Left ventricle myocardium inferior (tissue), 1 donor: ENCODE data around the gene VAMP4. TPM values are rescaled to one million over a fixed set of nuclear protein-coding genes. Genes with fewer than 3 reads are reported as not detected.

Experiments used
- DNase-seq: peaks from one replicate; pipeline ENCODE4 v3.0.0-alpha.2; 2020
- H3K27ac ChIP-seq: fragments of 200-600 bp; replicated peaks from 2 replicates; pipeline ENCODE4 v1.8.0; 2021
- H3K27me3 ChIP-seq: fragments of 200-600 bp; 2 replicates; pipeline ENCODE4 v1.8.0; 2021; ENCODE audit warnings: low read depth
- H3K36me3 ChIP-seq: fragments of 200-600 bp; 2 replicates; pipeline ENCODE4 v1.8.0; 2021
- H3K4me1 ChIP-seq: fragments of 200-600 bp; 2 replicates; pipeline ENCODE4 v1.8.0; 2021
- H3K4me3 ChIP-seq: fragments of 200-600 bp; 2 replicates; pipeline ENCODE4 v1.8.0; 2021; ENCODE audit warnings: mild to moderate bottlenecking, moderate library complexity
- H3K9me3 ChIP-seq: fragments of 200-600 bp; replicated peaks from 2 replicates; pipeline ENCODE4 v1.8.0; 2021
- intact Hi-C: fragments of 100-400 bp; cut with micrococcal nuclease; formaldehyde crosslinking; loops from one replicate; pipeline ENCODE4 v1.11.0; 2022
- total RNA-seq: library from RNA; stranded (reverse); fragmentation: NEBNext Ultra II Directional; extraction: Animal tissue kit (Norgen Biotek cat#: 25700); gene quantifications from one replicate; pipeline ENCODE4 v1.2.1, GENCODE V29; 2021
- TF ChIP-seq, protein P1 (sequence below): fragments of 200-600 bp; IDR thresholded peaks from 2 replicates; pipeline ENCODE4 v1.8.0; 2021; ENCODE audit warnings: antibody characterized with exemption, mild to moderate bottlenecking, borderline replicate concordance
- donor health status: DM: no; HTN: yes; CAD: no; lungs with severe emphysema.

Gene VAMP4
- total RNA-seq, 1 donor from 2014 or later = 8.1 TPM

DNA sequence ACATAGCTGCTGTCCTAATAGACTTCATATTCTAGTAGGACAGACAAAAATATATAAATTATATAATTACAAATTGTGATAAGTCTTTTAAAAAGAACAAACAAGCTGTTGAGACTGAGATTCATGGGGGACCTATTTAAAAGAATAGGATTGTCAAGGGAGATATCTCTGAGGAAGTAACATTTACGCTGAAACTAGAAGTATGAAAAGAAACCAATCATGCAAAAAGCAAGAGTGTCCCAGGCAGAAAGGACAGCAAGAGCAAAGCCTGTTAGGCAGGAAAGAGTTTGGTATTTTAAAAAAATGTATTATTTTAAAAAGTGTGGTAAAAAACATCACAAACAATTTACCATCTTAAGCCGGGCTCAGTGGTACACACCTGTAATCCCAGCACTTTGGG is 30.4 kb upstream of the VAMP4 start:
- no peaks in the 10 kb centered on the region for H3K9me3 ChIP-seq
- no peak overlapping the region for H3K4me3 ChIP-seq
- TF ChIP-seq, protein P1, sequence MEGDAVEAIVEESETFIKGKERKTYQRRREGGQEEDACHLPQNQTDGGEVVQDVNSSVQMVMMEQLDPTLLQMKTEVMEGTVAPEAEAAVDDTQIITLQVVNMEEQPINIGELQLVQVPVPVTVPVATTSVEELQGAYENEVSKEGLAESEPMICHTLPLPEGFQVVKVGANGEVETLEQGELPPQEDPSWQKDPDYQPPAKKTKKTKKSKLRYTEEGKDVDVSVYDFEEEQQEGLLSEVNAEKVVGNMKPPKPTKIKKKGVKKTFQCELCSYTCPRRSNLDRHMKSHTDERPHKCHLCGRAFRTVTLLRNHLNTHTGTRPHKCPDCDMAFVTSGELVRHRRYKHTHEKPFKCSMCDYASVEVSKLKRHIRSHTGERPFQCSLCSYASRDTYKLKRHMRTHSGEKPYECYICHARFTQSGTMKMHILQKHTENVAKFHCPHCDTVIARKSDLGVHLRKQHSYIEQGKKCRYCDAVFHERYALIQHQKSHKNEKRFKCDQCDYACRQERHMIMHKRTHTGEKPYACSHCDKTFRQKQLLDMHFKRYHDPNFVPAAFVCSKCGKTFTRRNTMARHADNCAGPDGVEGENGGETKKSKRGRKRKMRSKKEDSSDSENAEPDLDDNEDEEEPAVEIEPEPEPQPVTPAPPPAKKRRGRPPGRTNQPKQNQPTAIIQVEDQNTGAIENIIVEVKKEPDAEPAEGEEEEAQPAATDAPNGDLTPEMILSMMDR = no peak
- H3K4me1 ChIP-seq = no peaks in the 10 kb centered on the region
- H3K36me3 ChIP-seq = no peaks in the 10 kb centered on the region
- no peaks in the 10 kb centered on the region for H3K27me3 ChIP-seq
- intact Hi-C loops = no loop called here
- no peak for DNase-seq
- H3K27ac ChIP-seq = no peak overlapping the region

DNA sequence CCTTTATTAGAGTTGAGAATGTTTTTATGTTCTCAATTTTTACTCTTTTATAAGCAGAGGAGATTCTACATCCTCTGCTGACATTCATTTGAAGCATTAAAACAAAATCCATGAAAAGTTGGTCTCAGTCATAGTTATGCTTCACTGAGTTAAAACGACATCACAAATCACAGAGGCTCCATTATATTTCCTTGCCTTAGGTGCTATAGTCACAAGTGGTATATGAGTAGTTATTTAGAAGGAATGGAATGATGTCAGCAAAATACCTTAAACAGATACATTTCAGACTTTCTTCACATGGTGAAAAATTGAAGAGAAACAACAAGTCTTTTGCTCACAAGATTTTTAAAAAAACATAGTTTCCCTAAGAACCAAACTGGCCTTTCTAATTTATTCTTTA is 27.9 kb upstream of the VAMP4 start:
- Histone ChIP-seq H3K4me3 (no peak overlapping the region), H3K36me3 (no peaks in the 10 kb centered on the region), H3K9me3 (no peaks in the 10 kb centered on the region), H3K27me3 (no peaks in the 10 kb centered on the region), H3K27ac (no peak overlapping the region), H3K4me1 (no peaks in the 10 kb centered on the region)
- TF ChIP-seq, protein P1 = no peak
- no peak for DNase-seq
- intact Hi-C loops = no loop called here

DNA sequence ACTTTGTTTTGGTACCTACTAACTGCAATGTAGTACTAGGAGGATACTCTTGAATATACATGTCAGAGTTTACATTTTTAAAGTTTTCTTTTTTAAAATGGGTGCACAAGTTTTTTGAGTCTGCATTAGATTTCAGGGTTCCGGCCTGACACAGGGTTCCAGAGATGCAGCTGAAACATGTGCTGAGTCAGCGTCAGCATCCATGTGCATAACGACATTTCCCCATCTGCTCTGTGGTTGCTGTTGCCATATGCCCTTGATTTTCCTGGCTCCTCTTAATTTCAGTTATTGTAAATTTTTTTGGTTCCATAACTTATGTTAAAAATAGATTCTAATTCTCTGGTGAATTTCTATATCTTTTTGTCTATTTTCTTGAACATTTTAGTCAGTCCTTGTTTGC is 27.3 kb upstream of the VAMP4 start:
- no peak for DNase-seq
- H3K27ac ChIP-seq = no peak overlapping the region
- intact Hi-C loops = no loop called here
- TF ChIP-seq, protein P1 = no peak
- no peaks in the 10 kb centered on the region for H3K36me3 ChIP-seq
- H3K9me3 ChIP-seq = no peaks in the 10 kb centered on the region
- H3K4me1 ChIP-seq = no peaks in the 10 kb centered on the region
- H3K27me3 ChIP-seq = no peaks in the 10 kb centered on the region
- no peak overlapping the region for H3K4me3 ChIP-seq

DNA sequence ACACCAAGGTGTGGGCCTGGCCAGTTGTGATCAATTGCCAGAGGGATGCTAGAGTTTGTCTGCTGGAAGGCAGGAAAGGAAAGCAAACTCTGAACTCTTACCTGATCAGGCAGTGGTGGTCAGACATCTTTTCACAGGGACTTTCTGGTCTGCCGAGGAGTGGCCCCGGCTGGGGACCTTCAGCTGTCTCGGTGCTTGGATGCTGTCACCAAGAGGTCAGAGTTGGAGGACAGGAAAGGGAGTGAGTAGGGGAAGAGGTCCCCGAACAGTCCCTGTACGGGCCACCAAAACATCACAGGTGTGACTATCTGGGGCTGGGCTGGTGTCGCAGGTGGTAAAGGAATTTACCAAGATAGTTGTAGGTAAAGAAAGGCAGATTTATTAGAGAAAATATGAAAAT is 21.9 kb upstream of the VAMP4 start:
- Histone ChIP-seq H3K4me3 (no peak overlapping the region), H3K9me3 (no peaks in the 10 kb centered on the region), H3K36me3 (no peaks in the 10 kb centered on the region), H3K27me3 (no peaks in the 10 kb centered on the region), H3K4me1 (no peaks in the 10 kb centered on the region), H3K27ac (no peak overlapping the region)
- DNase-seq = no peak
- intact Hi-C loops = no loop called here
- TF ChIP-seq, protein P1 = no peak

DNA sequence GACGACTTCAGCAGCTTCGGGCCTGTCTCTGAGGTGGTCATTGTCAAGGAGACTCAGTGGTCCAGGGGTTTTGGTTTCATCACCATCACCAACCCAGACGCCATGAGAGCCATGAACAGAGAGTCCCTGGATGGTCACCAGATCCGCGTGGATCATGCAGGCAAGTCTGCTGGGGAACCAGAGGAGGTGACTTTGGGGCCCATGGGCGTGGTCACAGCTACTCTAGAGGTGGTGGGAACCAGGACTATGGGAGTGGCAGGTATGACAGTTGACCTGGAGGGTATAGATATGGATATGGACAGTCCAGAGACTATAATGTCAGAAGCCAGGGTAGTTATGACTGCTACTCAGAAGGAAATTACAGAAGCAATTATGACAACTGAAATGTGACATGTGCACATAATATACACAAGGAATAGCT is 20.3 kb upstream of the VAMP4 start:
- intact Hi-C loops = no loop called here
- no peaks in the 10 kb centered on the region for H3K36me3 ChIP-seq
- H3K4me1 ChIP-seq = no peaks in the 10 kb centered on the region
- H3K27ac ChIP-seq = no peak overlapping the region
- no peak for DNase-seq
- no peaks in the 10 kb centered on the region for H3K27me3 ChIP-seq
- TF ChIP-seq, protein P1 = no peak
- no peak overlapping the region for H3K4me3 ChIP-seq
- H3K9me3 ChIP-seq = no peaks in the 10 kb centered on the region

DNA sequence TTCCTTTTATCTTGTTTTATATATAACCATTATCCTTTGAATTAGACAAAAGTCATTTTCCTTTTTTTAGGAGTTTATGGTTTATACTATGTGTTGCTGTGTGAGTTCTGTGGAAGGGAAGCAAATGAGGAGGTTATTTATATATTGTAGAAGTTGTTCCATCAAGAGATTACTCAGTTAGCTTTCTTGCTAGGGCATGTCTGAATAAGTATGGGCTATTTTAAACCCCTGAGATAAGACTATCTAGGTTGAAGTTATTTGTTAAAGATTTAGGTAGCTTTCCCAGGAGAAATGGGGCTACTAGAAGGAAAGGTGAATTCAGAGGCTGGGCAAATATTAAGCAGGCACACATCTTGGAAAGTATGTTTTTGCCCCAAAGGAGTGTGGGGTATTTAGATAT is 16.1 kb upstream of the VAMP4 start:
- Histone ChIP-seq H3K27me3 (no peaks in the 10 kb centered on the region), H3K27ac (no peak overlapping the region), H3K9me3 (no peaks in the 10 kb centered on the region), H3K36me3 (no peaks in the 10 kb centered on the region), H3K4me1 (no peaks in the 10 kb centered on the region), H3K4me3 (no peak overlapping the region)
- DNase-seq = no peak
- TF ChIP-seq, protein P1 = no peak
- intact Hi-C loops = no loop called here
